ENCODE results near the gene PLD6.

Gene PLD6

GRCh38 chr17:17236295-17237025 is 30.3 kb upstream of the PLD6 start:
- CTCF ChIA-PET: interaction anchor here (0.7 to 2.3 kb wide), 6 partner anchors 10 to 239 kb away, joined by 3 to 7 read pairs (median 4); no protein-coding TSS in a partner anchor

DNA sequence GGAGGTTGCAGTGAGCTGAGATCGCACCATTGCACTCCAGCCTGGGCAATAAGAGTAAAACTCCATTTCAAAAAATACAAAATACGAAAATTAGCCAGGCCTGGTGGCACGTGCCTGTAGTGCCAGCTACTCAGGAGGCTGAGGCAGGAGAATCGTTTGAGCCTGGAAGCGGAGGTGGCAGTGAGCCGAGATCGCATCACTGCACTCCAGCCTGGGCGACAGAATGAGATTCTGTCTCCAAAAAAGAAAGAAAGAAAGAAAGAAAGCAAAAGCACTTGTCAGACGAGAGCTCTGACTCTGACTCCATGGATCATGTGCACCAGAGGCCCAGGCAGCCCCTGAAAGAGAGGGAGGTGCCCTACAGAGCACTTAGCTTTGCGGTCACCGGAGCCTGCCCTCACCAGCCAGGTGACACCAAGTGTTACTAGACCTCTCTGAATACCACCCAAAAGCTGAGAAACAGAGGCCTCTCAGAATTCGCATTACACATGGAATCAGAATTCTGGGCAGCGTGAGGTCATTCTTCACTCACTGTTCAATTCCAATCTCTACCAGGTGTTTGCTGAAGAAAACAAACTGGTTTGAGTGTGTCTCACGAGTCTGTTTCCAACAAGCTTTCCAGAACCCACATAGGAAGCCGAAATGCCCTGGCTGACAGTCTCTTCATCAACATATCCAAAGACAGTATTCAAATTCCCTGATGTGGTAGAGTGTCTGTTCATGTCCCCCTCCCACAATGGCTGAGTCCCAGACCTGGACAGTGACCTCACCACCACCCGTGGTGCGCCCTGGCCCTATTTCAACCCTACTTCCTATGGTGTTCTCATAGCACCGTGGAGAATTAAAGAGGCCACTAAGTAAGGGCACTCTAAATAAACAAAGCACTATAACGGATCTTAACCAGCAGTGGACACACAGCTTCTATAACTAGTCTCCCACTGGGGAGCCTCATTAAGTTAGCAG is 29.4 kb upstream of the PLD6 start:
- TF ChIP-seq, protein P1, sequence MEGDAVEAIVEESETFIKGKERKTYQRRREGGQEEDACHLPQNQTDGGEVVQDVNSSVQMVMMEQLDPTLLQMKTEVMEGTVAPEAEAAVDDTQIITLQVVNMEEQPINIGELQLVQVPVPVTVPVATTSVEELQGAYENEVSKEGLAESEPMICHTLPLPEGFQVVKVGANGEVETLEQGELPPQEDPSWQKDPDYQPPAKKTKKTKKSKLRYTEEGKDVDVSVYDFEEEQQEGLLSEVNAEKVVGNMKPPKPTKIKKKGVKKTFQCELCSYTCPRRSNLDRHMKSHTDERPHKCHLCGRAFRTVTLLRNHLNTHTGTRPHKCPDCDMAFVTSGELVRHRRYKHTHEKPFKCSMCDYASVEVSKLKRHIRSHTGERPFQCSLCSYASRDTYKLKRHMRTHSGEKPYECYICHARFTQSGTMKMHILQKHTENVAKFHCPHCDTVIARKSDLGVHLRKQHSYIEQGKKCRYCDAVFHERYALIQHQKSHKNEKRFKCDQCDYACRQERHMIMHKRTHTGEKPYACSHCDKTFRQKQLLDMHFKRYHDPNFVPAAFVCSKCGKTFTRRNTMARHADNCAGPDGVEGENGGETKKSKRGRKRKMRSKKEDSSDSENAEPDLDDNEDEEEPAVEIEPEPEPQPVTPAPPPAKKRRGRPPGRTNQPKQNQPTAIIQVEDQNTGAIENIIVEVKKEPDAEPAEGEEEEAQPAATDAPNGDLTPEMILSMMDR (IDR thresholded peaks at IDR 0.05; ENCODE audit: insufficient read depth, low read length, missing control alignments): no peak
- H3K4me3 ChIP-seq (ENCODE audit: low read depth, low read length): peak overlapping the region; percentile 99
- DNase-seq (ENCODE audit: low read depth, low spot score): no peak
- POLR2A ChIA-PET: interaction anchor here (0.6 to 2.0 kb wide), 5 partner anchors 22 to 207 kb away, joined by 3 to 6 read pairs (median 3); partner anchors contain the start of gene COPS3
- CTCF ChIA-PET: interaction anchor here (0.7 to 2.3 kb wide), 6 partner anchors 9 to 238 kb away, joined by 3 to 7 read pairs (median 4); no protein-coding TSS in a partner anchor

More at GRCh38 chr17:17236295-17237025, 30.3 kb upstream of the PLD6 start:
- H3K4me3 ChIP-seq (ENCODE audit: low read depth, low read length): peak overlapping the region; percentile 99
- TF ChIP-seq, protein P1 (IDR thresholded peaks at IDR 0.05; ENCODE audit: insufficient read depth, low read length, missing control alignments): no peak
- POLR2A ChIA-PET: interaction anchor here (0.6 to 2.0 kb wide), 6 partner anchors 13 to 208 kb away, joined by 3 to 6 read pairs (median 4); partner anchors contain the start of gene COPS3
- no peak for DNase-seq (ENCODE audit: low read depth, low spot score)

GRCh38 chr17:17232303-17232621 is 26.1 kb upstream of the PLD6 start:
- ChIA-PET CTCF (interaction anchor here (0.7 to 1.0 kb wide), 2 partner anchors 11 to 235 kb away, joined by 3 read pairs; no protein-coding TSS in a partner anchor), POLR2A (interaction anchor here (0.6 kb wide), 1 partner anchor 43 kb away, joined by 3 read pairs; no protein-coding TSS in a partner anchor)
- TF ChIP-seq, protein P1 (IDR thresholded peaks at IDR 0.05; ENCODE audit: insufficient read depth, low read length, missing control alignments): no peak
- DNase-seq (ENCODE audit: low read depth, low spot score): no peak
- no peak overlapping the region for H3K4me3 ChIP-seq (ENCODE audit: low read depth, low read length)

DNA sequence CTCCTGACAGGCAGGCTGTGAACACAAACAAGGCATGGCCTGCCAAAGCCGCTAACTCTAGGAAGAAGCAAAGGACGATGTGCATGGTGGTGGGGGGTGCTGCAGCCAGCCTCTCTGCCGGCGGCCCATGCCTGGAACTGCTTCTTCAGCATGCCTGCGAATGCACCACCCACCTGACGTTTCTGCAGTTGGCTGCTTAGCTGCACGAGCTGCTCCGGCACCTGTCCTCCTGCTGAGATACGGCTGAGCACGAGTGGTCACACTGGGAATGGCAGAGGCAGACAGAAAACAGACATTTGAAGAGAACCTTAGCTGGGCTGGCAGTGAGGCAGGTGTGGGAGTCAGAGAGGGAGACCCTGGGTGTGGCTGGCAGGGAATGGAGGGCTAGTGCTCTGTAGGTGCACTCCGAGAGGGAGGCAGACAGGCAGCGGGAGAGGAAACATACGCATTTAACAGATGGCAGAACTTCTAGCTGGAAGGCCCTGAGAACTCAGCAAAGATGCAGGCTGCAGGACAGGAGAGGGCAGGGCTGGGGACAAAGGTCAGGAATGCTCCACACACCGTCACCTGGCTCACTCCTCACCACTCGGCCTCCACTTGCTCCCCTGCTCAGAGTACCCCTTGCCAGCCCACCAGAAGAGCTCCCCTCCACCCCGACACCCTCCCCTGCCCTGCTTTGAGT is 25.6 kb upstream of the PLD6 start:
- no peak overlapping the region for H3K4me3 ChIP-seq (ENCODE audit: low read depth, low read length)
- TF ChIP-seq, protein P1 (IDR thresholded peaks at IDR 0.05; ENCODE audit: insufficient read depth, low read length, missing control alignments): no peak
- no peak for DNase-seq (ENCODE audit: low read depth, low spot score)
- POLR2A ChIA-PET: interaction anchor here (0.6 kb wide), 1 partner anchor 42 kb away, joined by 3 read pairs; no protein-coding TSS in a partner anchor
- CTCF ChIA-PET: interaction anchor here (0.7 to 1.0 kb wide), 2 partner anchors 11 to 234 kb away, joined by 3 read pairs; no protein-coding TSS in a partner anchor

GRCh38 chr17:17229416-17230384 is 23.6 kb upstream of the PLD6 start:
- TF ChIP-seq, protein P1 (IDR thresholded peaks at IDR 0.05; ENCODE audit: insufficient read depth, low read length, missing control alignments): no peak
- POLR2A ChIA-PET: no interaction called here
- CTCF ChIA-PET: interaction anchor here (1.5 kb wide), 1 partner anchor 11 kb away, joined by 3 read pairs; no protein-coding TSS in a partner anchor
- DNase-seq (ENCODE audit: low read depth, low spot score): no peak
- no peak overlapping the region for H3K4me3 ChIP-seq (ENCODE audit: low read depth, low read length)
